ENCODE results near the gene ZBTB14.

The ZBTB14 gene

GRCh38 chr18:5295231-5295920 lies at the start of gene ZBTB14:
TSS of gene ZBTB14 (minus strand) at chr18:5295726. CDS start at chr18:5293246, 2,480 bp downstream.
- DNase-seq: peak; percentile 54 to 61

- DNase-seq: no peak
These were observed 43.8 kb upstream of the ZBTB14 start for GRCh38 chr18:5339202-5339834.

GRCh38 chr18:5334456-5335075 lies 39.0 kb upstream of the ZBTB14 start:
- DNase-seq: no peak

DNA sequence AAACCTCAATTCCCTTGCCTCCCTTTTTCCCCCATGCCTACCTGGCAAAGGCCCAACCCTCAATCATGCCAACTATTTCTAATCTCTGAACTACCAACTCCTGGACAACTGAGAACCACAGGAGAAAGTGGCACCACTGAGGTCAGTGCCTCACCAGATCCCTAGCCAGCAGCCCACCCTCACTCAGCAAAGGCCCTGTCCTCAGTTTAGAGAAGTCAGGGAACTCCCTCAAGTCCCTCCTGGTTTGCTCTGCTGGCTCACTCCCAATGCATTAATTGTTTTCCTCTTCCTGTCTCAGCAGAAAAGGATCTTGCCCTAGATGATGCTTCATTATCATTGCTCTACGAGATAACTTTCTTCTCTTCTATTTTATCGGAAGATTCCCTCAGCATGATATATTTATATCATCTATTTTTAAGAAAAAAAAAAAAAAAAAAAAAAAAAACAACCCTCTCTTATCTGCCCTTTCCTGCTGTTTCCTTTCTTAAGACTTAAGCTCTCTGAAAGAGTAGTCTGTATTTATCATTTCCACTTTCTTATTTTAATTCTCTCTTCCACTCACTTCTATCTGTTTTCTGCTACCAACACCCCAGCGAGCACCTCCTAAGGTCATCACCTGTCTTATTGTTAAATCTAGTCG lies 22.7 kb upstream of the ZBTB14 start:
- DNase-seq: no peak

GRCh38 chr18:5317186-5317585 lies 21.7 kb upstream of the ZBTB14 start:
- DNase-seq: no peak

DNA sequence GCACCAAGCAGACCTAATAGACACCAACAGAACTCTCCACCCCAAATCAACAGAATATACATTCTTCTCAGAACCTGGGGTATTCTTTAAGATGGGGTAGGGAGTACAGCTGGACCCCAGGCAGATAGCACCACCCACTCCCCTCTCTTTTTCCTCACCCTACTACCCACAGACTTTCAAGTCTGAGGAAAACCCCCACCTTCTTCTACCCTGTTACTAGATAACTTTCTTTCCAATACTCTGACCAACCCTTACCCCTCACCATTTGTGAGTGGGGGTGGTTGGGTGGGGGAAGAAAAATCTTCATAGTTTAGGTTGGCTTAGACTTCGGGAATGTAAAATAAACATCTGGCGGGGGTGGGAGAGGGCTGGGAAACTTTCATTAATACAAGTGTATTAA lies 20.3 kb upstream of the ZBTB14 start:
- DNase-seq: no peak

- DNase-seq: no peak
These were observed 15.9 kb upstream of the ZBTB14 start for GRCh38 chr18:5311301-5311989.

DNA sequence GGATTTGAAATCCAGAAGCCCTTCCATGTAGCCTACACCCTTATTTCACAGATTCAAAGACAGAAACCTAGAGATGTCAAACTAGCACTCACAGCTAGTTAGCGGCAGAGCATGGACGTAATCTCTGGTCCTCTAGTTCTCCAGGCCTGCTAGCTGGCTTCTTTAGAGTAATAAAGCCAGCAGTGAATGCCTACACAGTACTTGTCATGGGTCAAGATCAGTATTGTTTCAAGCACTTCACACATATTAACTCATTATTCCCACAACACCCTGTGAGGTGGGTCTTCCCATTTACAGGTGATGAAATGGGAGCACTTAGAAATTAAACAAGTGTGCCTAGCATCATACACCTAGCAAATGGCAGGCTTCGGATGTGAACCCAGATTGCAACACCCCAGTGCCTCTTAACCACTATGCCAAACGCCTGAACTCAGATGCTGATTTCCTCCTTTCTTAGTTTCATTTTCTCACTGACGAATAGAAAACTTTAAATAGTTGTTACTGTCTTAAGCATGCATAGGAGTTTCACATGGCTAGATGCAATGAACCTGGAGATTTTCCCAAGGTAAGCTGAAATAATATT lies 14.5 kb upstream of the ZBTB14 start:
- peak in 1 of 2 experiments; percentile 31 for DNase-seq

GRCh38 chr18:5305835-5306234 lies 10.3 kb upstream of the ZBTB14 start:
- DNase-seq: no peak

DNA sequence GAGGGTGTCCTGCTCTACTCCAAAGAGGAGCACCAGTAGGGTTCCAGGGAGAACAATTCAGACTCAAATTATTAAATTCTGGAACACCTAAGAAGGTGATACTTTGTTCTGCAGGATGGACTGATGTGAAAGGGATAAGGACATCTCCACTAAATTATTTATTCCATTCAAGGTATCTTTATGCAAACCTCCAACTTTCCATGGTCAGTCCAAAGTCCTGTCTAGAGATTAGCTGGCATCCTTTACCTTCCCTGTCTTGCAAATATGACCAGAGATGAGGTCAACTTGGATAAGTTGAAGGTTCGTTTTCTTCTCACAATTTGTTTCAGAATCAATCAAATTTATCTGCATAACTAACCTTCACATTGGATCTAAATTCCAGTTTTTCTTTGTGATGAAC lies 8.7 kb upstream of the ZBTB14 start:
- DNase-seq: no peak

- no peak for DNase-seq
These were observed 8.1 kb upstream of the ZBTB14 start for GRCh38 chr18:5303636-5304035.

- DNase-seq: no peak
These were observed 7.1 kb upstream of the ZBTB14 start for GRCh38 chr18:5302606-5303005.

GRCh38 chr18:5300476-5301010 lies 5.0 kb upstream of the ZBTB14 start:
- DNase-seq: no peak

GRCh38 chr18:5298156-5298852 lies 2.8 kb upstream of the ZBTB14 start:
- no peak for DNase-seq

DNA sequence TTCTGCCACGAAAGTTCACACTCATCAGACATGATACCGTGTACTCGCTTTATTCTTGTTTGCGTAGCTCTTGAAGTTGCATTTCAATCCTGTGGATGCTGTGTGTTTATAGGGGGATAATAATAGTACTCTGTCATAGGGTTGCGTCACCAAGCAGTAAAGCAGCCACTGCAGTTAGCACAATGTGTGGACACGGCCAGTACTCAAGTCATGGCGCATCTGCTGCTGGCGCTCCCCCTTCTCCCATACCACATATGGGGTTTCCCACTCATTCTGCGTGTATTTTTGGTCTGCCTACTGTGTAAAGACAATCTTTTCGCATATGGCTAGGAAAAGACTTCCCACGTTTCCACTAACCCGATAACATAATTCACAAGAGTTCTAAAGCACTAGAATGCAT lies 2.1 kb upstream of the ZBTB14 start:
- no peak for DNase-seq

- peak; percentile 71 to 81 for DNase-seq
These were observed 1.3 kb upstream of the ZBTB14 start for GRCh38 chr18:5296706-5297320.

DNA sequence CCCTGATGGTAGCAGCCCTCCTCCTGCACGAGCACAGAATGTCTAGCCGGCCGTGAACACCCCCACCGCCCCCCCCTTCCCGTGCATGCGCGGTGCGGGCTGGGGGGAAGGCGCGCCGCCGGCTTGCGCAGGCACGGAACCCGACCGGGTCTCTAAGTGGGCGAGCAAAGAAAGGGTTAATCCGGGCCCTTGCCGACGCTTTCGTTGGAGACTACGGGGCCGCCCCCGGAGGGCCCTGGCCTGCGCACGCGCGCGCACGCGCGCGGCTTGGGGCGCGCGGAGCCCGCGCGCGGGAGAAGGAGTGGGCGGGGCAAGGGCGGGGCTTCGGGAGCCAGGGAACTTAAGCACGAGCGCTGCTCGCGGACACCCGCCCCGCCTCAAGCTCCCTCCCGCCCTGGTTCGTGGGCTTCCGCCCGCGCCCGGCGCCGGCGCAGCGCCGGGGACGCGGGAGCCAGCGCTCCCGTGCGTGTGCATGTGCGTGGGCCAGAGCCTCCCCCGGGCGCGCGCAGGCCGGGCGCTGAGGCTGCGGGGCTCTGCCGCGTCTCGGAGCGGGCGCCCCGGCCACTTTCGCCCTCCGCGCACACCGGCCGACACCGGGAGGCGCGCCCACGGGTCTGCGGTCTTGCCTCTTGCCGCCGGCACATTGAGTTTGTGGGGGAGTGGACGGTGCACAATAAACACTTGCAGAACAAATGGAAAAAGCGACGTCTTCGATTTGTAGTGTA lies 617 bp upstream of the ZBTB14 start:
- peak; percentile 95 for DNase-seq

DNA sequence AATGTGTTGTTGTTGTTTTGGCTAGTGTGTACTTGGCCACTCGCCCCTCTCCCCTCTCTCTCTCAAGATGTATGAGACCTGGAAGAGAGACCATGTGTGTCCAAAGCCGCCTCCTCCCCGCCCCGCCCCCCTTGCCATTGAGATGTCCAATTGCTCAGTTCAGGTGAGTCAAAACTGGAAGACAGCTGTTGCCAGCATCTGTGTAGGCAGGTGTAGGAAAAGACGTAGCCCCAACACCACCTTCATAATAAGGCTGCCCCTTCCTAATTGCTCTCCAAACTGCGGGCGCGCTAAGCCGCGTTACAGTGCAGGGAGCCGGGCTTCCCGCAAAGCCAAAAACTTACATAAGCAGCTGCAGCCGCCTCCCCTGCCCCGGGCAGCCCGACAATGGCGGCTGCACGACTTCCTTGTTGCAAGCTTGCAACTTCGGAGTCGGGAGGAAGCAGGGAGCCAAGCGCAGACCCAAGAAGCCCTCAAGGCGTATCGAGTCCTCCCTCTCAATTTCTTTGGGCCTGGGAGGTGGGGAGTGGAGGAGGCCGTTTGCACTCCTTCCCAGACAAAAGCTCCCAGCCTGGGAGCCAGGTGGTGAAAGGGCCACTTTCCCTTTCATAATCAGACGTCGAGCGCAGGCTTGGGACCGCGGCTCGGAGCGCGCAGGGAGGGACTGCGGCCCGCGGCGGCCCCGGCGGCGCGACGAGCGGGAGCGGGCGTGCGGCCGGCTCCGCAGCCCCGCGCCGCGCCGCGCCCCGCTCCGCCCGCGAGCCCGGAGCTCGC lies 882 bp downstream of the ZBTB14 start:
- DNase-seq: peak; percentile 67 to 70

DNA sequence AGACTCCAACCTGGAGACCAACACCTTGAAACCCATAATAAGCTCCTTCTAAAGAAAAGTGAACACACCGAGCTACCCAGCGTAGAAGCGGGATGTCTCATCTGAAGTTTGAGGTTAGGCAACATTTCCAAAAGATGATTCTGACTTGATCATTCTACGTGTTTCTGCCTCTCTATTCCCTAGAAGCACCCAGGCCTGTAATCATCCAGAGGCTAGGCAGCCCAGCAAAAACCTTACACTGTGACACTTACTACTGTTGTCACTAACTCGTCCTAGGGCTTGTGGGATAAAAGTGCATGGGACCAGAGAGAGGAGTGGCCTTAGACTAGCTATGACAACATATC lies 1.4 kb downstream of the ZBTB14 start:
- DNase-seq: peak; percentile 10 to 12

DNA sequence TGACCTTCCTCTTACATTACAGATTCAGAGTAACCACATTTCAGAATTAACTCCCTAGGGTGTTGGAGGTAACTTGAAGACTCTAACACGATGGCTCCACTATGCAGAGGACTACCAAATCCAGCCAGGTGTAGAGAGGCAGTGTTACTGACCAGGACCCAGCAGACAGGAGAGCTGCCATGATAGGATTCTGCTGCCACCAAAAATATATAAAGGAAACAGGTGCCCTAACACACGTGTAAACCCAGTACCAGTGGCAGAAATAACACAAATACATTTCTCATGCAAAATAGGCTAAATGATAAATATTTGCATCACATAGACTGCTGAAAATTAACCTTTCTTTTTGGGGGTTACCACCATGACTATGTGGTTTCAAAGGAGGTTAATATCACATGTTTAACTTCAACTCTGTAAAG lies 7.0 kb downstream of the ZBTB14 start:
- DNase-seq: no peak
